Measurements from ENCODE around the gene MAP3K21. TPM values are rescaled to one million over a fixed set of nuclear protein-coding genes. Genes with fewer than 3 reads are reported as not detected.

The MAP3K21 gene
- total RNA-seq, 6 experiments from 2014 or later, result 0.06 to 0.09 (median 0.09) TPM; not detected in 3

GRCh38 chr1:233390842-233391737 lies 63.6 kb downstream of the MAP3K21 start:
- no peak for TF ChIP-seq CTCF (IDR thresholded peaks at IDR 0.05)
- no peaks in the 10 kb centered on the region for H3K36me3 Mint-ChIP-seq (ENCODE audit: low read depth)
- H3K9me3 Mint-ChIP-seq, result no peaks in the 10 kb centered on the region
- no peaks in the 10 kb centered on the region for H3K27me3 Mint-ChIP-seq (ENCODE audit: insufficient read depth)
- H3K4me3 Mint-ChIP-seq, result no peak overlapping the region
- H3K4me1 Mint-ChIP-seq (ENCODE audit: low read depth), result no peaks in the 10 kb centered on the region
- H3K27ac Mint-ChIP-seq, result no peak overlapping the region
- no peak for DNase-seq

- H3K9me3 Mint-ChIP-seq, result no peaks in the 10 kb centered on the region
- no peaks in the 10 kb centered on the region for H3K36me3 Mint-ChIP-seq (ENCODE audit: low read depth)
- no peak overlapping the region for H3K4me3 Mint-ChIP-seq
- H3K4me1 Mint-ChIP-seq (ENCODE audit: low read depth), result no peaks in the 10 kb centered on the region
- no peaks in the 10 kb centered on the region for H3K27me3 Mint-ChIP-seq (ENCODE audit: insufficient read depth)
- TF ChIP-seq CTCF (IDR thresholded peaks at IDR 0.05), result no peak
- no peak for DNase-seq
- H3K27ac Mint-ChIP-seq, result no peak overlapping the region
Observed at GRCh38 chr1:233393084-233393840, 65.7 kb downstream of the MAP3K21 start.

GRCh38 chr1:233393926-233394680 lies 66.6 kb downstream of the MAP3K21 start:
- TF ChIP-seq CTCF (IDR thresholded peaks at IDR 0.05), result no peak
- Mint-ChIP-seq H3K4me3 (no peak overlapping the region), H3K27ac (no peak overlapping the region), H3K4me1 (ENCODE audit: low read depth) (no peaks in the 10 kb centered on the region), H3K27me3 (ENCODE audit: insufficient read depth) (no peaks in the 10 kb centered on the region), H3K36me3 (ENCODE audit: low read depth) (no peaks in the 10 kb centered on the region), H3K9me3 (no peaks in the 10 kb centered on the region)
- DNase-seq, result no peak

- no peaks in the 10 kb centered on the region for H3K36me3 Mint-ChIP-seq (ENCODE audit: low read depth)
- no peak overlapping the region for H3K27ac Mint-ChIP-seq
- no peaks in the 10 kb centered on the region for H3K27me3 Mint-ChIP-seq (ENCODE audit: insufficient read depth)
- TF ChIP-seq CTCF (IDR thresholded peaks at IDR 0.05), result peak; percentile 81
- no peak overlapping the region for H3K4me3 Mint-ChIP-seq
- no peaks in the 10 kb centered on the region for H3K4me1 Mint-ChIP-seq (ENCODE audit: low read depth)
- peak; percentile 47 for DNase-seq
- no peaks in the 10 kb centered on the region for H3K9me3 Mint-ChIP-seq
Observed at GRCh38 chr1:233394860-233395717, 67.6 kb downstream of the MAP3K21 start.

Measured in HFFc6 (cell line).